MV-4-11 (cell line): ENCODE measurements around the gene SLC24A3.
"Not testable (repeated sequence)": the region's sequence is repeated elsewhere in the genome, so short reads cannot be mapped to it uniquely, and the experiment has no call there.

Experiments used
- DNase-seq: peaks from one replicate; lab custom pipeline; 2025; lab: John Stamatoyannopoulos, UW

SLC24A3 gene

GRCh38 chr20:19746396-19746795, 534.0 kb downstream of the SLC24A3 start:
- no peak for DNase-seq

- DNase-seq, result no peak
Observed at GRCh38 chr20:19747903-19748302, 535.5 kb downstream of the SLC24A3 start.

- DNase-seq, result no peak
Observed at GRCh38 chr20:19748681-19749080, 536.2 kb downstream of the SLC24A3 start.

GRCh38 chr20:19749618-19750071, 537.2 kb downstream of the SLC24A3 start:
- DNase-seq, result peak; percentile 29

GRCh38 chr20:19750101-19750606, 537.7 kb downstream of the SLC24A3 start:
- DNase-seq, result peak; percentile 57

- peak; percentile 67 for DNase-seq
Observed at GRCh38 chr20:19750907-19751636, 538.6 kb downstream of the SLC24A3 start.

GRCh38 chr20:19754201-19754600, 541.8 kb downstream of the SLC24A3 start:
- DNase-seq, result not testable (repeated sequence)

GRCh38 chr20:19756761-19757486, 544.5 kb downstream of the SLC24A3 start:
- DNase-seq, result no peak

GRCh38 chr20:19757487-19758132, 545.2 kb downstream of the SLC24A3 start:
- no peak for DNase-seq

- no peak for DNase-seq
Observed at GRCh38 chr20:19758133-19758500, 545.7 kb downstream of the SLC24A3 start, which contains the start of gene RIN2. TSS of gene RIN2 (plus strand) at chr20:19758258. CDS start at chr20:19889602, 131,344 bp downstream.

GRCh38 chr20:19758501-19759331, 546.3 kb downstream of the SLC24A3 start:
- peak; percentile 85 for DNase-seq

GRCh38 chr20:19760371-19760721, 547.9 kb downstream of the SLC24A3 start:
- DNase-seq, result no peak

- no peak for DNase-seq
Observed at GRCh38 chr20:19761326-19761725, 548.9 kb downstream of the SLC24A3 start.

GRCh38 chr20:19761841-19762240, 549.4 kb downstream of the SLC24A3 start:
- no peak for DNase-seq

GRCh38 chr20:19764207-19764606, 551.8 kb downstream of the SLC24A3 start:
- peak; percentile 30 for DNase-seq

- DNase-seq, result no peak
Observed at GRCh38 chr20:19765266-19765665, 552.8 kb downstream of the SLC24A3 start.

GRCh38 chr20:19765913-19766312, 553.5 kb downstream of the SLC24A3 start:
- DNase-seq, result no peak

GRCh38 chr20:19767070-19767469, 554.6 kb downstream of the SLC24A3 start:
- DNase-seq, result no peak

- no peak for DNase-seq
Observed at GRCh38 chr20:19768325-19768842, 555.9 kb downstream of the SLC24A3 start.

GRCh38 chr20:19769507-19769906, 557.1 kb downstream of the SLC24A3 start:
- no peak for DNase-seq

GRCh38 chr20:19770375-19770774, 557.9 kb downstream of the SLC24A3 start:
- no peak for DNase-seq
